Neural progenitor cell (in vitro differentiated cells): ENCODE measurements around the gene SKA1. TPM values are rescaled to one million over a fixed set of nuclear protein-coding genes. Genes with fewer than 3 reads are reported as not detected.

ENCODE experiments used
- DNase-seq: peaks from one replicate; pipeline ENCODE4 v3.0.0-alpha.2; 2016; ENCODE audit warnings: low spot score
- H2AFZ ChIP-seq: fragments of 200-600 bp; sonication (generic); replicated peaks from 2 replicates; pipeline ENCODE4 v1.6.1; 2016; ENCODE audit warnings: antibody characterized with exemption
- H3F3A ChIP-seq: fragments of 200-600 bp; sonication (generic); 2 replicates; pipeline ENCODE4 v1.6.1; 2016; ENCODE audit warnings: antibody characterized with exemption, low read depth
- H3K27ac ChIP-seq: fragments of 200-600 bp; sonication (generic); 2 replicates; pipeline ENCODE4 v1.5.1; 2016; ENCODE audit warnings: mild to moderate bottlenecking
- H3K27me3 ChIP-seq: fragments of 200-600 bp; sonication (generic); 2 replicates; pipeline ENCODE4 v1.6.1; 2016; ENCODE audit warnings: mild to moderate bottlenecking, moderate library complexity
- H3K36me3 ChIP-seq: fragments of 200-600 bp; sonication (generic); 2 replicates; pipeline ENCODE4 v1.5.1; 2016
- H3K4me1 ChIP-seq: fragments of 200-600 bp; sonication (generic); 2 replicates; pipeline ENCODE4 v1.6.1; 2016; ENCODE audit warnings: mixed run types
- H3K4me2 ChIP-seq: fragments of 200-600 bp; sonication (generic); 2 replicates; pipeline ENCODE4 v1.6.1; 2016
- H3K4me3 ChIP-seq: fragments of 200-600 bp; sonication (generic); 2 replicates; pipeline ENCODE4 v1.5.1; 2016
- H3K79me2 ChIP-seq: fragments of 200-600 bp; sonication (generic); 2 replicates; pipeline ENCODE4 v1.6.1; 2016; ENCODE audit warnings: low read depth
- H3K9ac ChIP-seq: fragments of 200-600 bp; sonication (generic); 2 replicates; pipeline ENCODE4 v1.6.1; 2016
- H3K9me3 ChIP-seq: fragments of 200-600 bp; sonication (generic); 2 replicates; pipeline ENCODE4 v1.5.1; 2016; ENCODE audit warnings: low read depth
- H4K20me1 ChIP-seq: fragments of 200-600 bp; sonication (generic); 2 replicates; pipeline ENCODE4 v1.6.1; 2016; ENCODE audit warnings: low read depth
- H3K27ac Mint-ChIP-seq: 3 replicates; pipeline ENCODE4 v1.8.0; 2021; ENCODE audit warnings: mixed read lengths
- H3K27me3 Mint-ChIP-seq: 2 replicates; pipeline ENCODE4 v1.8.0; 2022; ENCODE audit warnings: low read depth, mild to moderate bottlenecking, inconsistent platforms, moderate library complexity, mixed read lengths; ENCODE audit not compliant: insufficient read depth
- H3K36me3 Mint-ChIP-seq: 3 replicates; pipeline ENCODE4 v1.8.0; 2021; ENCODE audit warnings: mixed read lengths
- H3K4me1 Mint-ChIP-seq: 3 replicates; pipeline ENCODE4 v1.8.0; 2021; ENCODE audit warnings: mixed read lengths
- H3K4me3 Mint-ChIP-seq: 3 replicates; pipeline ENCODE4 v1.8.0; 2021; ENCODE audit warnings: mild to moderate bottlenecking, moderate library complexity, mixed read lengths
- H3K9me3 Mint-ChIP-seq: 3 replicates; pipeline ENCODE4 v1.8.0; 2020; ENCODE audit warnings: mixed read lengths
- CTCF ChIP-seq: fragments of 200-600 bp; sonication (generic); IDR thresholded peaks from 2 replicates; pipeline ENCODE4 v1.5.1; 2017; ENCODE audit warnings: antibody characterized with exemption, mild to moderate bottlenecking
- EZH2 ChIP-seq: fragments of 200-600 bp; sonication (generic); IDR thresholded peaks from 2 replicates; pipeline ENCODE4 v1.6.1; 2017; ENCODE audit warnings: antibody characterized with exemption, mild to moderate bottlenecking, moderate library complexity
- EZH2phosphoT487 ChIP-seq: fragments of 200-600 bp; sonication (generic); IDR thresholded peaks from 2 replicates; pipeline ENCODE4 v1.6.1; 2017; ENCODE audit warnings: antibody characterized with exemption
- total RNA-seq: library from RNA; depleted of rRNA; stranded (reverse); fragments of >200 nt; gene quantifications from 2 replicates; pipeline ENCODE4 v1.2.3, GENCODE V29; 2015; ENCODE audit warnings: low replicate concordance

SKA1 gene
- total RNA-seq, 1 donor from 2014 or later: 57.2 TPM

GRCh38 chr18:50331691-50332090, 43.2 kb upstream of the SKA1 start:
- no peak for DNase-seq
- TF ChIP-seq EZH2 (no peak), EZH2phosphoT487 (no peak), CTCF (no peak)
- Histone ChIP-seq H3K79me2 (no peaks in the 10 kb centered on the region), H3K27me3 (no peaks in the 10 kb centered on the region), H3K4me2 (no peak overlapping the region), H3K27ac (no peak overlapping the region), H4K20me1 (no peaks in the 10 kb centered on the region), H3K9me3 (peaks cover 5% of the 10 kb centered on the region), H3F3A (peaks cover 10% of the 10 kb centered on the region), H3K9ac (no peak overlapping the region), H2AFZ (no peak overlapping the region), H3K36me3 (no peaks in the 10 kb centered on the region), H3K4me3 (no peak overlapping the region), H3K4me1 (peaks cover 18% of the 10 kb centered on the region)
- H3K4me3 Mint-ChIP-seq: no peak overlapping the region
- H3K9me3 Mint-ChIP-seq: peaks cover 3% of the 10 kb centered on the region
- H3K27ac Mint-ChIP-seq: no peak overlapping the region
- H3K27me3 Mint-ChIP-seq: no peaks in the 10 kb centered on the region
- peaks cover 4% of the 10 kb centered on the region for H3K4me1 Mint-ChIP-seq
- H3K36me3 Mint-ChIP-seq: no peaks in the 10 kb centered on the region

- H4K20me1 ChIP-seq: no peaks in the 10 kb centered on the region
- H3K27me3 ChIP-seq: no peaks in the 10 kb centered on the region
- Mint-ChIP-seq H3K27me3 (no peaks in the 10 kb centered on the region), H3K4me1 (peaks cover 26% of the 10 kb centered on the region), H3K27ac (no peak overlapping the region), H3K4me3 (no peak overlapping the region), H3K36me3 (no peaks in the 10 kb centered on the region), H3K9me3 (peaks cover 3% of the 10 kb centered on the region)
- no peak for TF ChIP-seq EZH2
- TF ChIP-seq EZH2phosphoT487: no peak
- TF ChIP-seq CTCF: no peak
- H3F3A ChIP-seq: peaks cover 38% of the 10 kb centered on the region
- DNase-seq: no peak
- H3K4me2 ChIP-seq: no peak overlapping the region
- peaks cover 5% of the 10 kb centered on the region for H3K9me3 ChIP-seq
- no peak overlapping the region for H3K27ac ChIP-seq
- no peaks in the 10 kb centered on the region for H3K79me2 ChIP-seq
- H3K4me3 ChIP-seq: no peak overlapping the region
- H3K4me1 ChIP-seq: peaks cover 48% of the 10 kb centered on the region
- H3K36me3 ChIP-seq: no peaks in the 10 kb centered on the region
- no peak overlapping the region for H3K9ac ChIP-seq
- H2AFZ ChIP-seq: no peak overlapping the region
Observed at GRCh38 chr18:50334546-50335152, 40.2 kb upstream of the SKA1 start.

- H3K27ac ChIP-seq: peak overlapping the region; percentile 6
- no peak for TF ChIP-seq CTCF
- no peak for TF ChIP-seq EZH2
- no peak for TF ChIP-seq EZH2phosphoT487
- H3K27ac Mint-ChIP-seq: no peak overlapping the region
Observed at GRCh38 chr18:50338122-50338521, 36.7 kb upstream of the SKA1 start.

More at GRCh38 chr18:50338122-50338521, 36.7 kb upstream of the SKA1 start:
- Histone ChIP-seq H3K9me3 (no peaks in the 10 kb centered on the region), H3K36me3 (no peaks in the 10 kb centered on the region), H4K20me1 (no peaks in the 10 kb centered on the region), H3K4me3 (no peak overlapping the region), H2AFZ (no peak overlapping the region), H3K79me2 (no peaks in the 10 kb centered on the region), H3K4me1 (peaks cover 44% of the 10 kb centered on the region), H3K9ac (no peak overlapping the region), H3K4me2 (peak overlapping the region; percentile 65), H3K27me3 (no peaks in the 10 kb centered on the region), H3F3A (peaks cover 39% of the 10 kb centered on the region)
- Mint-ChIP-seq H3K4me1 (peaks cover 31% of the 10 kb centered on the region), H3K4me3 (no peak overlapping the region), H3K36me3 (no peaks in the 10 kb centered on the region), H3K27me3 (no peaks in the 10 kb centered on the region), H3K9me3 (no peaks in the 10 kb centered on the region)
- DNase-seq: no peak
